Neural crest cell (in vitro differentiated cells): ENCODE data around the gene XIAP. TPM values are rescaled to one million over a fixed set of nuclear protein-coding genes. Genes with fewer than 3 reads are reported as not detected.
"Not testable (repeated sequence)": the region's sequence is repeated elsewhere in the genome, so short reads cannot be mapped to it uniquely, and the experiment has no call there.

Source experiments
- DNase-seq: peaks from one replicate; pipeline ENCODE4 v3.0.0; 2021; ENCODE audit warnings: low read depth, mixed read lengths, low spot score
- H3K27ac Mint-ChIP-seq: one replicate; pipeline ENCODE4 v1.8.0; 2021; ENCODE audit warnings: mild to moderate bottlenecking, mixed read lengths; ENCODE audit not compliant: unreplicated experiment
- H3K27me3 Mint-ChIP-seq: 2 replicates; pipeline ENCODE4 v1.8.0; 2021; ENCODE audit warnings: low read depth, mild to moderate bottlenecking, mixed read lengths
- H3K36me3 Mint-ChIP-seq: 2 replicates; pipeline ENCODE4 v1.8.0; 2021; ENCODE audit warnings: low read depth, mild to moderate bottlenecking, mixed read lengths
- H3K4me1 Mint-ChIP-seq: 2 replicates; pipeline ENCODE4 v1.8.0; 2021; ENCODE audit warnings: mixed read lengths
- H3K4me3 Mint-ChIP-seq: one replicate; pipeline ENCODE4 v1.8.0; 2021; ENCODE audit warnings: mild to moderate bottlenecking, mixed read lengths
- H3K9me3 Mint-ChIP-seq: 2 replicates; pipeline ENCODE4 v1.8.0; 2021; ENCODE audit warnings: mixed read lengths
- total RNA-seq: library from RNA; stranded (reverse); gene quantifications from 2 replicates; pipeline ENCODE4 v1.2.1, GENCODE V29; 2021
- TF ChIP-seq, protein P1 (sequence below): fragments of 200-600 bp; sonication (generic); conservative IDR thresholded peaks from 2 replicates; pipeline ENCODE4 v1.5.0; 2021; ENCODE audit warnings: antibody characterized with exemption, mild to moderate bottlenecking

The XIAP gene
- total RNA-seq, 1 donor from 2014 or later: 34.1 TPM

DNA sequence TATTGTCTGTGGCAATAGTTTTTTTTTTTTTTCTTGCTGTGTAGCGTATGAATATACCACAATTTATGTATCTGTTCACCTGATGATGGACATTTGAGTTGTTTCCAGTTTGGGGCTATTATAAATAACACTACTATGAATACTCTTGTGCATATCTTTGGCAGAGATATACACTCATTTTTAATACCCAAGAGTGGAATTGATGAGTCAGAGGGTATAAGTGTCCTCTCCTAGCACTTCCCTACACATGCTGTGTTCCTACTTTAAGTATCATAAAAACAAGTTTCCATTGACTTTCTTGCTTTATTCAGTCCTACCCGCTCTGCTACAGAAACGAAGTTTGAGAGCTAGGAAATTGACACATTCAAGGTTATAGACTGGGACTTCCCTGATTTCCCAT is 39.8 kb downstream of the XIAP start:
- Mint-ChIP-seq H3K4me3 (no peak overlapping the region), H3K27me3 (no peaks in the 10 kb centered on the region), H3K36me3 (peaks cover 20% of the 10 kb centered on the region), H3K9me3 (no peaks in the 10 kb centered on the region), H3K27ac (no peak overlapping the region), H3K4me1 (no peaks in the 10 kb centered on the region)
- DNase-seq: no peak
- TF ChIP-seq, protein P1, sequence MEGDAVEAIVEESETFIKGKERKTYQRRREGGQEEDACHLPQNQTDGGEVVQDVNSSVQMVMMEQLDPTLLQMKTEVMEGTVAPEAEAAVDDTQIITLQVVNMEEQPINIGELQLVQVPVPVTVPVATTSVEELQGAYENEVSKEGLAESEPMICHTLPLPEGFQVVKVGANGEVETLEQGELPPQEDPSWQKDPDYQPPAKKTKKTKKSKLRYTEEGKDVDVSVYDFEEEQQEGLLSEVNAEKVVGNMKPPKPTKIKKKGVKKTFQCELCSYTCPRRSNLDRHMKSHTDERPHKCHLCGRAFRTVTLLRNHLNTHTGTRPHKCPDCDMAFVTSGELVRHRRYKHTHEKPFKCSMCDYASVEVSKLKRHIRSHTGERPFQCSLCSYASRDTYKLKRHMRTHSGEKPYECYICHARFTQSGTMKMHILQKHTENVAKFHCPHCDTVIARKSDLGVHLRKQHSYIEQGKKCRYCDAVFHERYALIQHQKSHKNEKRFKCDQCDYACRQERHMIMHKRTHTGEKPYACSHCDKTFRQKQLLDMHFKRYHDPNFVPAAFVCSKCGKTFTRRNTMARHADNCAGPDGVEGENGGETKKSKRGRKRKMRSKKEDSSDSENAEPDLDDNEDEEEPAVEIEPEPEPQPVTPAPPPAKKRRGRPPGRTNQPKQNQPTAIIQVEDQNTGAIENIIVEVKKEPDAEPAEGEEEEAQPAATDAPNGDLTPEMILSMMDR: no peak

DNA sequence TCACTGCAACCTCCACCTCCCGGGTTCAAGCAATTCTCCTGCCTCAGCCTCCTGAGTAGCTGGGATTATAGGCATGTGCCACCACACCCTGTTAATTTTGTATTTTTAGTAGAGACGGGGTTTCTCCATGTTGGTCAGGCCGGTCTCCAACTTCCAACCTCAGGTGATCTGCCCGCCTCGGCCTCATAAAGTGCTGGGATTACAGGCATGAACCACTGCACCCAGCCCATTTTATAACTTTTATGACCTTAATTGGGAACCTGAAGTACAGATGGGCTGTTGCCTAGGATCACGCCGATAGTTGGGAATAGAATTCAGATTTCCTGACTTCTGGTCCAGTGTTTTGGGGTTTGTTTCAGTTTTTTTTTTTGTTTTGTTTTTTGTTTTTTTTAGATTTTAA is 43.4 kb downstream of the XIAP start:
- not testable (repeated sequence) for DNase-seq, H3K27me3 Mint-ChIP-seq, H3K9me3 Mint-ChIP-seq, H3K4me1 Mint-ChIP-seq, H3K27ac Mint-ChIP-seq, H3K4me3 Mint-ChIP-seq
- H3K36me3 Mint-ChIP-seq: peaks cover 12% of the 10 kb centered on the region

DNA sequence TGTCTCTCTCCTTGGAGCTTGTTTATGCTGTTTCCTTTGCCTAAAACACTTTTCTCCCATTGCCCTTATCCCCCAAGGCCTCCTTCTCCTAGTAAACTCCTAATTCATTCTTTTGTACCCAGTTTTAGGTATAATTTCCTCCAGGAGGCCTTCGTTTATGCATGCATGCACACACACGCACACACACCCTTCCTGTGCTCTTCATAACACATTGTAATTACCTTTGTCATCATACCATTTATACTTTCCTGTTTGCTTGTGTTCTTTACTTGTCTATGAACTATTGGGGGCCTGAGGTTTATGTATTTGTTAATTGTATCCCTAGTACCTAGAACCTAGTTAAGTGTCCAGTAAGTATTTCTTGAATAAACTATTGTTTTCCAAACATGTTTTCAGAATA is 45.5 kb downstream of the XIAP start:
- no peak overlapping the region for H3K27ac Mint-ChIP-seq
- no peaks in the 10 kb centered on the region for H3K4me1 Mint-ChIP-seq
- TF ChIP-seq, protein P1: no peak

DNA sequence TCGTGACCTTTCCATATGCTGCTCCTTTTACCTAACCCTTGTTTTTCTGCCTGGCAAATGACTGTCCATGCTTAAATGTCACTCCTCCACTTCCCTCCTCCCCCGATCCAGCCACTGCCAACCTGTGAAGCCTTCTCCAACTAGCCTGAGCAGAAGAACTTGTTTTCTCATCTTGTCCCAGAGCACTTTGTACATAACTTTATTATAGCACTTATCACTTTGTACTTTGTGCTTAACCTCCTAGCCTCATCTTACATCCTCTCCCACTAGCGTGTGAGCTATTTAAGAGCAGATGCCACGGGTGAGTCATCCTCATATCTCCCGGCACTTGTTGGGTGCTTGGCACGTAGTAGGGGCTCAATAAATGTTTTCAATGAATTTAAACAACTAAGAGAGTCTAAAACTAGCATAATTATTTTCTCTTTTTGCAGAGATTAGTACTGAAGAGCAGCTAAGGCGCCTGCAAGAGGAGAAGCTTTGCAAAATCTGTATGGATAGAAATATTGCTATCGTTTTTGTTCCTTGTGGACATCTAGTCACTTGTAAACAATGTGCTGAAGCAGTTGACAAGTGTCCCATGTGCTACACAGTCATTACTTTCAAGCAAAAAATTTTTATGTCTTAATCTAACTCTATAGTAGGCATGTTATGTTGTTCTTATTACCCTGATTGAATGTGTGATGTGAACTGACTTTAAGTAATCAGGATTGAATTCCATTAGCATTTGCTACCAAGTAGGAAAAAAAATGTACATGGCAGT is 46.9 kb downstream of the XIAP start:
- Mint-ChIP-seq H3K27ac (no peak overlapping the region), H3K4me1 (no peaks in the 10 kb centered on the region), H3K27me3 (no peaks in the 10 kb centered on the region), H3K9me3 (no peaks in the 10 kb centered on the region), H3K36me3 (peaks cover 8% of the 10 kb centered on the region), H3K4me3 (no peak overlapping the region)
- TF ChIP-seq, protein P1: no peak
- DNase-seq: no peak

More for the DNA sequence above, 45.5 kb downstream of the XIAP start:
- no peaks in the 10 kb centered on the region for H3K9me3 Mint-ChIP-seq
- no peaks in the 10 kb centered on the region for H3K27me3 Mint-ChIP-seq
- H3K4me3 Mint-ChIP-seq: no peak overlapping the region
- peaks cover 8% of the 10 kb centered on the region for H3K36me3 Mint-ChIP-seq
- no peak for DNase-seq

DNA sequence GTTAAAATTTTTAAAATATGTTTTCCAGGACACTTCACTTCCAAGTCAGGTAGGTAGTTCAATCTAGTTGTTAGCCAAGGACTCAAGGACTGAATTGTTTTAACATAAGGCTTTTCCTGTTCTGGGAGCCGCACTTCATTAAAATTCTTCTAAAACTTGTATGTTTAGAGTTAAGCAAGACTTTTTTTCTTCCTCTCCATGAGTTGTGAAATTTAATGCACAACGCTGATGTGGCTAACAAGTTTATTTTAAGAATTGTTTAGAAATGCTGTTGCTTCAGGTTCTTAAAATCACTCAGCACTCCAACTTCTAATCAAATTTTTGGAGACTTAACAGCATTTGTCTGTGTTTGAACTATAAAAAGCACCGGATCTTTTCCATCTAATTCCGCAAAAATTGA is 49.7 kb downstream of the XIAP start:
- H3K9me3 Mint-ChIP-seq: no peaks in the 10 kb centered on the region
- TF ChIP-seq, protein P1: no peak
- H3K4me3 Mint-ChIP-seq: no peak overlapping the region
- no peaks in the 10 kb centered on the region for H3K27me3 Mint-ChIP-seq
- H3K27ac Mint-ChIP-seq: no peak overlapping the region
- no peak for DNase-seq
- H3K36me3 Mint-ChIP-seq: peaks cover 3% of the 10 kb centered on the region
- no peaks in the 10 kb centered on the region for H3K4me1 Mint-ChIP-seq

DNA sequence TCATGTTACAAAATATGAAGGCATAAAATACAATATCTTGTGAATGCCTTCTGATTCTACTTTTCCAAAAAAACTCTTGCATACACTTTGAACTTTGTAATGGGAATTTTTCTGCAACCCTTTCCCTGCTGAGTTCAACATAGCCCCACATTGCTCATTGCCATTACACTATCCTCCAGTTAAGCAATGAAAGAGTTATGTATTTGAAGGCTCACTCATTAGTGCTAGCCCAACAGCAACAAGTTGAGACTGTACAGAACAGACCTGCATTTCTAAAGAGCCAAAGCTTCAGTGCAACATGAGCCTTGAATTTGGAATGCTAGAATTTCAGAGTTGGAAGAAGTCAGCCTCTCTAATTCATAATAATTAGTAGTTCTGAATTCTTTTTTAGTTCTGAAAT is 57.2 kb downstream of the XIAP start:
- no peaks in the 10 kb centered on the region for H3K4me1 Mint-ChIP-seq
- no peak for DNase-seq
- no peak overlapping the region for H3K27ac Mint-ChIP-seq
- no peaks in the 10 kb centered on the region for H3K36me3 Mint-ChIP-seq
- H3K27me3 Mint-ChIP-seq: no peaks in the 10 kb centered on the region
- peaks cover 4% of the 10 kb centered on the region for H3K9me3 Mint-ChIP-seq
- H3K4me3 Mint-ChIP-seq: no peak overlapping the region
- TF ChIP-seq, protein P1: no peak
